IMR-90 (cell line): ENCODE results near the gene LCP1. TPM values are rescaled to one million over a fixed set of nuclear protein-coding genes. Genes with fewer than 3 reads are reported as not detected.

ENCODE experiments used
- ATAC-seq: fragments of 200-7000 bp; cut with Tn5 transposase; 2 replicates; pipeline ENCODE4 v1.9.1; 2020; ENCODE audit warnings: low read depth, mild to moderate bottlenecking, moderate library complexity
- BruUV-seq: library from RNA; stranded (reverse); fragments of 400-500 nt; replicated peaks from 2 replicates; lab custom pipeline; 2021; lab: Mats Ljungman, UMichigan
- CTCF ChIA-PET: fragments of 300-600 bp; formaldehyde crosslinking; extraction: SDS; loops from one replicate; lab custom pipeline; 2021; ENCODE audit warnings: antibody characterized with exemption; lab: Yijun Ruan, JAX
- POLR2A ChIA-PET: fragments of 300-600 bp; sonication (Branson Sonifier 250); formaldehyde crosslinking; loops from one replicate; lab custom pipeline; 2022; ENCODE audit warnings: antibody characterized with exemption; ENCODE audit not compliant: unreplicated experiment; lab: Charles Lee
- DNase-seq: peaks from one replicate; pipeline ENCODE4 v3.0.0; 2013
- H2AFZ ChIP-seq: replicated peaks from 2 replicates; pipeline ENCODE3; 2013; ENCODE audit warnings: low read length, mild to moderate bottlenecking; ENCODE audit not compliant: poor library complexity
- H2AK5ac ChIP-seq: 2 replicates; pipeline ENCODE4 v1.6.1; 2013; ENCODE audit warnings: low read depth, low read length, inconsistent platforms
- H2AK9ac ChIP-seq: replicated peaks from 2 replicates; pipeline ENCODE3; 2013; ENCODE audit warnings: mild to moderate bottlenecking, low read depth, low read length, moderate library complexity; ENCODE audit not compliant: poor library complexity
- H2BK120ac ChIP-seq: 2 replicates; pipeline ENCODE4 v1.6.1; 2013; ENCODE audit warnings: low read depth, low read length, inconsistent platforms
- H2BK15ac ChIP-seq: 3 replicates; pipeline ENCODE4 v1.6.1; 2013; ENCODE audit warnings: low read depth, low read length, inconsistent platforms
- H2BK20ac ChIP-seq: 2 replicates; pipeline ENCODE4 v1.6.1; 2013; ENCODE audit warnings: low read depth, mild to moderate bottlenecking, inconsistent platforms, low read length, moderate library complexity
- H2BK5ac ChIP-seq: 2 replicates; pipeline ENCODE4 v1.6.1; 2013; ENCODE audit warnings: mild to moderate bottlenecking, low read depth, low read length, inconsistent platforms; ENCODE audit not compliant: poor library complexity, severe bottlenecking
- H3K14ac ChIP-seq: replicated peaks from 2 replicates; pipeline ENCODE4 v1.6.1; 2013; ENCODE audit warnings: low read depth, low read length, inconsistent platforms
- H3K18ac ChIP-seq: 2 replicates; pipeline ENCODE4 v1.6.1; 2013; ENCODE audit warnings: low read depth, low read length, control low read depth
- H3K23ac ChIP-seq: 2 replicates; pipeline ENCODE4 v1.6.1; 2013; ENCODE audit warnings: low read depth, low read length, inconsistent platforms
- H3K27ac ChIP-seq: 2 replicates; pipeline ENCODE4 v1.5.1; 2013; ENCODE audit warnings: mild to moderate bottlenecking, control low read depth, low read length; ENCODE audit not compliant: insufficient read depth
- H3K27me3 ChIP-seq: 2 replicates; pipeline ENCODE4 v1.6.1; 2013; ENCODE audit warnings: low read length; ENCODE audit not compliant: control insufficient read depth, insufficient read depth
- H3K36me3 ChIP-seq: 2 replicates; pipeline ENCODE4 v1.6.1; 2013; ENCODE audit warnings: low read length, mixed read lengths; ENCODE audit not compliant: control insufficient read depth, insufficient read depth
- H3K4ac ChIP-seq: 2 replicates; pipeline ENCODE4 v1.6.1; 2013; ENCODE audit warnings: low read depth, low read length, inconsistent platforms
- H3K4me1 ChIP-seq: 2 replicates; pipeline ENCODE4 v1.6.1; 2013; ENCODE audit warnings: low read length, mixed read lengths; ENCODE audit not compliant: control insufficient read depth, insufficient read depth
- H3K4me2 ChIP-seq: 2 replicates; pipeline ENCODE4 v1.6.1; 2013; ENCODE audit warnings: low read depth, mild to moderate bottlenecking, control low read depth, low read length, moderate library complexity
- H3K4me3 ChIP-seq: 2 replicates; pipeline ENCODE4 v1.5.1; 2013; ENCODE audit warnings: low read depth, mild to moderate bottlenecking, control low read depth, low read length, moderate library complexity; ENCODE audit not compliant: insufficient read depth
- H3K56ac ChIP-seq: 2 replicates; pipeline ENCODE4 v1.6.1; 2013; ENCODE audit warnings: low read length, inconsistent platforms; ENCODE audit not compliant: insufficient read depth; ENCODE audit errors: extremely low read depth
- H3K79me1 ChIP-seq, 2 experiments: 2 replicates each; pipeline ENCODE4 v1.6.1; 2013; ENCODE audit warnings: low read length in 2 of 2, inconsistent platforms in 1 of 2, low read depth in 1 of 2
- H3K9ac ChIP-seq: 2 replicates; pipeline ENCODE4 v1.6.1; 2013; ENCODE audit warnings: low read depth, low read length, control low read depth
- H3K9me1 ChIP-seq: 2 replicates; pipeline ENCODE4 v1.6.1; 2013; ENCODE audit warnings: low read length, inconsistent platforms; ENCODE audit not compliant: insufficient read depth
- H3K9me3 ChIP-seq: 2 replicates; pipeline ENCODE4 v1.6.1; 2013; ENCODE audit warnings: low read length; ENCODE audit not compliant: control insufficient read depth, insufficient read depth
- H4K20me1 ChIP-seq: 2 replicates; pipeline ENCODE4 v1.6.1; 2013; ENCODE audit warnings: low read length, inconsistent platforms; ENCODE audit not compliant: insufficient read depth
- H4K5ac ChIP-seq: 2 replicates; pipeline ENCODE4 v1.6.1; 2013; ENCODE audit warnings: mild to moderate bottlenecking, low read depth, low read length, control low read depth
- H4K8ac ChIP-seq, 2 experiments: 2 replicates each; pipeline ENCODE4 v1.6.1; 2013; ENCODE audit warnings: low read depth in 2 of 2, low read length in 2 of 2, control low read depth in 1 of 2, inconsistent platforms in 1 of 2
- H4K91ac ChIP-seq: 2 replicates; pipeline ENCODE4 v1.6.1; 2013; ENCODE audit warnings: low read depth, low read length, inconsistent platforms; ENCODE audit not compliant: insufficient read depth
- BHLHE40 ChIP-seq: fragments of 150-350 bp; IDR thresholded peaks from 2 replicates; pipeline ENCODE4 v1.6.1; 2016; ENCODE audit warnings: mild to moderate bottlenecking, low read depth, low read length
- CEBPB ChIP-seq: IDR thresholded peaks from 2 replicates; pipeline ENCODE4 v1.6.1; 2012; ENCODE audit warnings: low read depth, low read length, improper control_type of control experiment
- CTCF ChIP-seq: conservative IDR thresholded peaks from 2 replicates; pipeline ENCODE4 v1.5.1; 2012; ENCODE audit warnings: mild to moderate bottlenecking, low read depth, low read length, improper control_type of control experiment
- ELK1 ChIP-seq: fragments of 150-350 bp; IDR thresholded peaks from 2 replicates; pipeline ENCODE4 v1.6.1; 2016; ENCODE audit warnings: low read depth, mild to moderate bottlenecking, low read length, moderate library complexity, borderline replicate concordance
- MAZ ChIP-seq: IDR thresholded peaks from 2 replicates; pipeline ENCODE4 v1.6.1; 2012; ENCODE audit warnings: low read depth, mild to moderate bottlenecking, low read length, improper control_type of control experiment, moderate library complexity, borderline replicate concordance
- POLR2A ChIP-seq: IDR thresholded peaks from 2 replicates; pipeline ENCODE4 v1.6.1; 2012; ENCODE audit warnings: mild to moderate bottlenecking, low read depth, low read length
- RAD21 ChIP-seq: IDR thresholded peaks from 2 replicates; pipeline ENCODE4 v1.6.1; 2012; ENCODE audit warnings: low read length, improper control_type of control experiment
- USF2 ChIP-seq: fragments of 150-350 bp; IDR thresholded peaks from 2 replicates; pipeline ENCODE4 v1.6.1; 2017; ENCODE audit warnings: mild to moderate bottlenecking, antibody characterized with exemption, low read length, low read depth
- WGBS, 2 experiments: methylation state at CpG; one replicate each; pipeline versions ENCODE4 v1.1.5 to v1.1.7; 2013; ENCODE audit warnings: missing lambda C conversion rate in 2 of 2; ENCODE audit not compliant: insufficient read length in 1 of 2; ENCODE audit errors: extremely low coverage in 2 of 2; 5-methylcytosine and 5-hydroxymethylcytosine counted together
- dilution Hi-C: fragments of 300-500 bp; cut with HindIII; formaldehyde crosslinking; loops from one replicate; pipeline ENCODE4 v1.14.3; 2018; ENCODE audit warnings: low sequenced_read_pairs; ENCODE audit not compliant: unreplicated experiment
- in situ Hi-C: fragments of 300-500 bp; cut with MboI; formaldehyde crosslinking; loops from 3 replicates; pipeline ENCODE4 v1.14.3; 2019; ENCODE audit warnings: low sequenced_read_pairs, inconsistent platforms, mixed read lengths
- intact Hi-C: fragments of 100-400 bp; cut with micrococcal nuclease; formaldehyde crosslinking; loops from 2 replicates; pipeline ENCODE4 v1.10.0; 2022
- polyA plus RNA-seq, 3 experiments: library from polyadenylated mRNA; depleted of rRNA; stranded (reverse); fragments of >200 nt; gene quantifications; 2 replicates each; pipeline ENCODE4 v1.2.3, GENCODE V29; 2012; ENCODE audit warnings: low replicate concordance in 1 of 3
- total RNA-seq: library from RNA; depleted of rRNA; stranded (reverse); fragments of >200 nt; gene quantifications from 2 replicates; pipeline ENCODE4 v1.2.3, GENCODE V29; 2012

Gene LCP1
- total and polyA plus RNA-seq, 2 of the 4 experiments (the other 2 are of a cell fraction) = not detected

- H3K79me1 ChIP-seq = no peaks in the 10 kb centered on the region
- H2BK15ac ChIP-seq = no peak overlapping the region
- no peak overlapping the region for H3K23ac ChIP-seq
- POLR2A ChIA-PET = no interaction called here
- H2BK120ac ChIP-seq = no peak overlapping the region
- H3K9ac ChIP-seq = no peak overlapping the region
- in situ Hi-C loops (no loop called here), intact Hi-C loops (no loop called here), dilution Hi-C loops (no loop called here)
- BruUV-seq = no TSS peak
- no peak overlapping the region for H3K14ac ChIP-seq
- no peak overlapping the region for H3K56ac ChIP-seq
- no peak overlapping the region for H3K4me2 ChIP-seq
- H3K27me3 ChIP-seq = peaks cover 2% of the 10 kb centered on the region; the same call in 1 of the 2 replicates
- H3K9me1 ChIP-seq = no peaks in the 10 kb centered on the region
- 63% methylated on average over 1 of the region's 12 CpGs; no CpG with 5 or more reads in 1 of the 2 experiments for WGBS, 2 experiments
- H3K4me1 ChIP-seq = no peaks in the 10 kb centered on the region
- H3K27ac ChIP-seq = no peak overlapping the region
- ATAC-seq = no peak
- no peak overlapping the region for H2AK9ac ChIP-seq
- H3K4me3 ChIP-seq = no peak overlapping the region
- no peak overlapping the region for H2AK5ac ChIP-seq
- no peak overlapping the region for H4K5ac ChIP-seq
- H4K8ac ChIP-seq = no peak overlapping the region
- no peaks in the 10 kb centered on the region for H4K20me1 ChIP-seq
- H2BK20ac ChIP-seq = no peak overlapping the region
- H2AFZ ChIP-seq = no peak overlapping the region
- no peak overlapping the region for H4K91ac ChIP-seq
- no peak overlapping the region for H3K18ac ChIP-seq
- H3K36me3 ChIP-seq = no peaks in the 10 kb centered on the region
- DNase-seq = no peak
- H2BK5ac ChIP-seq = no peak overlapping the region
- TF ChIP-seq CEBPB (no peak), ELK1 (no peak), RAD21 (no peak), BHLHE40 (no peak), CTCF (no peak), POLR2A (no peak), MAZ (no peak), USF2 (no peak)
- H3K9me3 ChIP-seq = no peaks in the 10 kb centered on the region
- no peak overlapping the region for H3K4ac ChIP-seq
- CTCF ChIA-PET = no interaction called here
Measured at GRCh38 chr13:46086421-46086922, 95.5 kb downstream of the LCP1 start.
